Sigmoid colon (tissue), 7 donors: ENCODE measurements around the gene TSPEAR. TPM values are rescaled to one million over a fixed set of nuclear protein-coding genes. Genes with fewer than 3 reads are reported as not detected.

ENCODE experiments used
- DNase-seq: peaks from one replicate; pipeline ENCODE4 v3.0.0-alpha.2; 2019
- H3K27ac ChIP-seq, 4 donors: fragments of 200-600 bp; sonication (generic); one replicate each; pipeline ENCODE4 v1.5.1; 2016 to 2019; ENCODE audit warnings: mild to moderate bottlenecking in 1 of 4
- H3K27me3 ChIP-seq, 3 donors: fragments of 200-600 bp; sonication (generic); one replicate each; pipeline ENCODE4 v1.5.1; 2019; ENCODE audit warnings: mild to moderate bottlenecking in 1 of 3
- H3K36me3 ChIP-seq, 4 donors: fragments of 200-600 bp; sonication (generic); one replicate each; pipeline ENCODE4 v1.5.1; 2016 to 2019
- H3K4me1 ChIP-seq, 4 donors: fragments of 200-600 bp; sonication (generic); one replicate each; pipeline ENCODE4 v1.5.1; 2017 to 2019
- H3K4me3 ChIP-seq, 4 donors: fragments of 200-600 bp; sonication (generic); one replicate each; pipeline ENCODE4 v1.5.1; 2017 to 2019; ENCODE audit warnings: mild to moderate bottlenecking in 2 of 4, moderate library complexity in 1 of 4
- H3K9me3 ChIP-seq, 4 donors: fragments of 200-600 bp in 3 of 4; sonication (generic) in 3 of 4; one replicate each; pipeline versions ENCODE4 v1.5.1 to v1.6.1; 2013 to 2019
- EP300 ChIP-seq, 4 donors: sonication (generic); formaldehyde crosslinking; IDR thresholded peaks; one replicate each; pipeline ENCODE4 v1.6.1; 2017; ENCODE audit warnings: antibody characterized with exemption in 4 of 4
- POLR2A ChIP-seq, 2 donors: fragments of 450-650 bp; IDR thresholded peaks; one replicate each; pipeline ENCODE4 v1.6.1; 2016; ENCODE audit warnings: antibody characterized with exemption in 2 of 2, mild to moderate bottlenecking in 2 of 2, moderate library complexity in 2 of 2
- POLR2AphosphoS5 ChIP-seq, 4 donors: sonication (generic); formaldehyde crosslinking; IDR thresholded peaks; one replicate each; pipeline ENCODE4 v1.6.1; 2017; ENCODE audit warnings: antibody characterized with exemption in 4 of 4
- WGBS, 2 donors: extraction: QIAGEN DNeasy Blood & Tissue Kit; methylation state at CpG; one replicate each; pipeline ENCODE4 v1.1.7; 2013; 5-methylcytosine and 5-hydroxymethylcytosine counted together
- intact Hi-C: fragments of 100-400 bp; cut with DNase I; formaldehyde crosslinking; loops from one replicate; pipeline ENCODE4 v1.15.1; 2023
- polyA plus RNA-seq, 3 donors: library from polyadenylated mRNA; stranded (reverse); fragments of 200-250 nt; gene quantifications; one replicate each; pipeline ENCODE4 v1.2.3, GENCODE V29; 2013
- total RNA-seq, 4 donors: library from RNA; depleted of rRNA; stranded (reverse); fragments of >200 nt; gene quantifications; one replicate each; pipeline ENCODE4 v1.1.0, GENCODE V29; 2016
- TF ChIP-seq, protein P1 (sequence below), 4 experiments: fragments of 450-650 bp in 3 of 4; fragments of 200-600 bp in 1 of 4; IDR thresholded peaks; one replicate each; pipeline ENCODE4 v1.5.1; 2016 to 2019; ENCODE audit warnings: antibody characterized with exemption in 4 of 4, mild to moderate bottlenecking in 3 of 4, moderate library complexity in 2 of 4
- donor health status: healthy with polysubstance abuse.
- donor health status: Bipolar disorder and iron deficiency.
- donor health status: healthy.

The TSPEAR gene
- total and polyA plus RNA-seq, 7 donors = under 0.01 to 0.20 TPM; not detected in 5

DNA sequence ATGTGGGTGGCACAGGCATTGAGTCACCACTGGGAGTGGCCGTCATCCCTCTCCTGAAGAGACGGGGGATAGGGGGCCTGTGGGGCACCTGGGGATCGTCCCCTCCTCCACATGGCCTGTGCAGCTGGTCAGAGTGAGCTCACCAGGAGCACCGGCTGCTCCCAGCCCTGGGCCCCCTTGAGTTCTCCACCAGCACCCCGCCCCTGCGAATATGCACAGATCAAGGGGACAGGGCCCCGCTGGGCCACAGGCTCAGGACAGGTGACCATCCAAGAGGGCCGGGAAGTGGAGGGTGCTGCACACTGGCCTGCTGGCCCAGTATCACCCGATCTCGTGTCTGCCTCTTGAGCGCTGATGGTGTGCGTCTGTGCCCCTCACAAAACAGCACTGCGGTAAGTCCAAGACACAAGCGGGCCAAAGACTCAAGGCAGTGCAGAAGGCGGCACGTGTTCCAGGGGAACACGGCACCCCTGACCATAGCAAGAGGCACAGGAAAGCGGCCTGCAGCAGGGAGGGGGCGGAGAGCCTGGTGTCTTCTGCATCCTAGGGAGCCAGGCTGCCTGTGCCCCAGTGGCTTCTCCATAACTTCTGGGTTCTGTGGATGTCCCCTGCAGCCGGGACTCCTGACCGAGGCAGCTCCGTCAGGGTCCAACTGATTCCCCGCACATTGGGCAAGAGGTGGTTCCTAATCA lies 18.1 kb upstream of the TSPEAR start:
- H3K27me3 ChIP-seq = peaks cover 0 to 37% (median 9%) of the 10 kb centered on the region in 3 donors
- no peaks in the 10 kb centered on the region for H3K9me3 ChIP-seq
- TF ChIP-seq POLR2A (IDR thresholded peaks at IDR 0.05) (no peak), EP300 (IDR thresholded peaks at IDR 0.05) (no peak), POLR2AphosphoS5 (IDR thresholded peaks at IDR 0.05) (no peak)
- TF ChIP-seq, protein P1, sequence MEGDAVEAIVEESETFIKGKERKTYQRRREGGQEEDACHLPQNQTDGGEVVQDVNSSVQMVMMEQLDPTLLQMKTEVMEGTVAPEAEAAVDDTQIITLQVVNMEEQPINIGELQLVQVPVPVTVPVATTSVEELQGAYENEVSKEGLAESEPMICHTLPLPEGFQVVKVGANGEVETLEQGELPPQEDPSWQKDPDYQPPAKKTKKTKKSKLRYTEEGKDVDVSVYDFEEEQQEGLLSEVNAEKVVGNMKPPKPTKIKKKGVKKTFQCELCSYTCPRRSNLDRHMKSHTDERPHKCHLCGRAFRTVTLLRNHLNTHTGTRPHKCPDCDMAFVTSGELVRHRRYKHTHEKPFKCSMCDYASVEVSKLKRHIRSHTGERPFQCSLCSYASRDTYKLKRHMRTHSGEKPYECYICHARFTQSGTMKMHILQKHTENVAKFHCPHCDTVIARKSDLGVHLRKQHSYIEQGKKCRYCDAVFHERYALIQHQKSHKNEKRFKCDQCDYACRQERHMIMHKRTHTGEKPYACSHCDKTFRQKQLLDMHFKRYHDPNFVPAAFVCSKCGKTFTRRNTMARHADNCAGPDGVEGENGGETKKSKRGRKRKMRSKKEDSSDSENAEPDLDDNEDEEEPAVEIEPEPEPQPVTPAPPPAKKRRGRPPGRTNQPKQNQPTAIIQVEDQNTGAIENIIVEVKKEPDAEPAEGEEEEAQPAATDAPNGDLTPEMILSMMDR (IDR thresholded peaks at IDR 0.05) = no peak
- H3K36me3 ChIP-seq = no peaks in the 10 kb centered on the region
- no peak overlapping the region for H3K4me3 ChIP-seq
- intact Hi-C loops = no loop called here
- no peak for DNase-seq
- H3K27ac ChIP-seq = no peak overlapping the region
- no peaks in the 10 kb centered on the region for H3K4me1 ChIP-seq
- WGBS, 2 donors = 90 to 92% methylated on average over 23 of the region's 23 CpGs

DNA sequence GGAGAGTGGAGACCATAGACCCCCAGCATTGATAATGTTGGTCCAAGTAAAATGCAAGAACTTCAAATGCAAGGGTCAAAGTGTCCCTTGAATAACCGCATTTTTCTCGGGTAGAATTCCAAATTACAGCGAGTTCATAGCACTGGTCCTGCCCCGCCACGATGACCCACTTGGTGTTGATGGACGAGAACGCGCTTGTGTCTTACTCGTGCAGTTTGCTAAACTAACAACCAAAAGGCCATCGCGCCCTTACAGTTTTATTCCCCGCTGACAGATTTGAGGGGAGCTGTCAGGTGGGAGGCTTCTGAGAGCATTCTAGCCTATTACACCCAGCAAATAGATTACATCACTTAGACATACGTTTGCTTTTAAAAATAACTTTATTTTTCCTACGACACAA lies 17.3 kb upstream of the TSPEAR start:
- no peak for DNase-seq
- Histone ChIP-seq H3K36me3 (no peaks in the 10 kb centered on the region), H3K27me3 (peaks cover 3 to 45% (median 17%) of the 10 kb centered on the region in 3 donors), H3K9me3 (no peaks in the 10 kb centered on the region), H3K27ac (no peak overlapping the region), H3K4me1 (peaks cover 0 to 3% (median 0%) of the 10 kb centered on the region in 4 donors), H3K4me3 (no peak overlapping the region)
- intact Hi-C loops = no loop called here
- WGBS, 2 donors = 84 to 88% methylated on average over 14 of the region's 14 CpGs
- TF ChIP-seq, protein P1 (IDR thresholded peaks at IDR 0.05) = no peak
- no peak for TF ChIP-seq POLR2AphosphoS5 (IDR thresholded peaks at IDR 0.05)
- no peak for TF ChIP-seq EP300 (IDR thresholded peaks at IDR 0.05)

DNA sequence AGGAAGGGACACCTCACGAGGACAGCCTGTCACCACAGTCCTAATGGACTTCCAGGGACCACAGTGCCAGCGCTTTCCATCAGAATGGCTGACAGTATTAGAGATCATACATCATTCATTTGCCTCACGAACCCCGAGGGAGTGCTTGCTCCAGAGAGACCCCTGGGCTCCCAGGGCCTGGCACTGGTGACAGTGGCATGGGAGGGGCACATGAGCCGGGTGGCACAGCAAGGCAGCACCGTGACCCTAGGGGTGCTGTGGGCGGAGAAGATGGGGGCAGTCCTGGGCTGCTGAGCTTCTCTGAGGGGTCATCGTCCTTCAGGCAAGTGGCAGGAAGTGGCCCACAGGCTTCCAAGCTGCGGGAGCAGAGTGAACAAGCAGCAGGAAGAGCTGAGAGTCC lies 16.4 kb upstream of the TSPEAR start:
- 70 to 75% methylated on average over 9 of the region's 9 CpGs for WGBS, 2 donors
- no peak overlapping the region for H3K4me3 ChIP-seq
- no peak for DNase-seq

DNA sequence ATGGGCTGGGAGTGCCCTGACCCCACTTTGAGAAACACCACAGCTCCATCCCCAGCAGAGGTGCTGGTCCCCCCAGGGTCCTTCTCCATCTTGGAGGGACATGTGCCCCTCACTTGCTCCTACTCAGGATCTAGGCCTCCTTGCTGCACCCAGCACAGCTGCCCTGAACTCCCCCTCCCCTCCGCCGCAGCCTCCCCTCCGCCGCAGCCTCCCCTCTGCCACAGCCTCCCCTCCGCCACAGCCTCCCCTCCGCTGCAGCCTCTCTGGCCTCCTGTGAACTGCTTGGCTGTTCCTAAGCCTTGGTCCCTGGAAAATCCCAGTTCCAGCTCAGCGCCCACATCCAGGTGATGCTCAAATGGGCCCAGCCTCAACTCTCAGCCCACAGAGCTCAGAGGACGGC lies 15.9 kb upstream of the TSPEAR start:
- 93 to 97% methylated on average over 8 of the region's 8 CpGs for WGBS, 2 donors
- H3K27me3 ChIP-seq = peaks cover 7 to 59% (median 30%) of the 10 kb centered on the region in 3 donors

More for the DNA sequence above, 16.4 kb upstream of the TSPEAR start:
- H3K4me1 ChIP-seq = peaks cover 0 to 7% (median 0%) of the 10 kb centered on the region in 4 donors
- H3K36me3 ChIP-seq = no peaks in the 10 kb centered on the region
- no peaks in the 10 kb centered on the region for H3K9me3 ChIP-seq
- TF ChIP-seq POLR2A (IDR thresholded peaks at IDR 0.05) (no peak), POLR2AphosphoS5 (IDR thresholded peaks at IDR 0.05) (no peak), EP300 (IDR thresholded peaks at IDR 0.05) (no peak)
- TF ChIP-seq, protein P1 (IDR thresholded peaks at IDR 0.05) = no peak
- H3K27ac ChIP-seq = no peak overlapping the region
- peaks cover 7 to 55% (median 26%) of the 10 kb centered on the region in 3 donors for H3K27me3 ChIP-seq
- intact Hi-C loops = no loop called here

More for the DNA sequence above, 15.9 kb upstream of the TSPEAR start:
- intact Hi-C loops = no loop called here
- no peak for DNase-seq
- no peak overlapping the region for H3K4me3 ChIP-seq
- peaks cover 0 to 7% (median 0%) of the 10 kb centered on the region in 4 donors for H3K4me1 ChIP-seq
- no peaks in the 10 kb centered on the region for H3K36me3 ChIP-seq
- no peak for TF ChIP-seq EP300 (IDR thresholded peaks at IDR 0.05)
- TF ChIP-seq POLR2AphosphoS5 (IDR thresholded peaks at IDR 0.05) = no peak
- TF ChIP-seq, protein P1 (IDR thresholded peaks at IDR 0.05) = no peak
- no peak for TF ChIP-seq POLR2A (IDR thresholded peaks at IDR 0.05)
- no peaks in the 10 kb centered on the region for H3K9me3 ChIP-seq
- H3K27ac ChIP-seq = no peak overlapping the region
